Loucy (cell line): ENCODE data around the gene KATNAL2.
"Not testable (repeated sequence)": the region's sequence is repeated elsewhere in the genome, so short reads cannot be mapped to it uniquely, and the experiment has no call there.

Source experiments
- H2AFZ ChIP-seq: fragments of 200-600 bp; sonication (generic); 2 replicates; pipeline ENCODE4 v1.6.0; 2016; ENCODE audit warnings: antibody characterized with exemption, mild to moderate bottlenecking, low read length, moderate library complexity
- H3F3A ChIP-seq: fragments of 200-600 bp; 2 replicates; pipeline ENCODE4 v1.6.0; 2016; ENCODE audit warnings: antibody characterized with exemption, low read depth, mild to moderate bottlenecking
- H3K27me3 ChIP-seq: fragments of 200-600 bp; sonication (generic); 2 replicates; pipeline ENCODE4 v1.6.1; 2014; ENCODE audit warnings: low read length, mild to moderate bottlenecking; ENCODE audit not compliant: insufficient read depth, poor library complexity, severe bottlenecking
- H3K36me3 ChIP-seq: fragments of 200-600 bp; sonication (generic); 2 replicates; pipeline ENCODE4 v1.6.1; 2016; ENCODE audit warnings: low read length; ENCODE audit not compliant: insufficient read depth
- H3K4me1 ChIP-seq: fragments of 200-600 bp; sonication (generic); 2 replicates; pipeline ENCODE4 v1.5.1; 2014; ENCODE audit warnings: low read length, mild to moderate bottlenecking; ENCODE audit not compliant: insufficient read depth, poor library complexity, severe bottlenecking
- H3K4me2 ChIP-seq: fragments of 200-600 bp; sonication (generic); 2 replicates; pipeline ENCODE4 v1.6.0; 2014; ENCODE audit warnings: antibody characterized with exemption, low read length, low read depth, mild to moderate bottlenecking; ENCODE audit not compliant: poor library complexity, severe bottlenecking
- H3K4me3 ChIP-seq: fragments of 200-600 bp; sonication (generic); 2 replicates; pipeline ENCODE4 v1.5.1; 2014; ENCODE audit warnings: low read length, mild to moderate bottlenecking, mixed read lengths; ENCODE audit not compliant: poor library complexity, severe bottlenecking
- H3K79me2 ChIP-seq: fragments of 200-600 bp; sonication (generic); 2 replicates; pipeline ENCODE4 v1.6.1; 2014; ENCODE audit warnings: low read length; ENCODE audit not compliant: insufficient read depth
- H3K9ac ChIP-seq: fragments of 200-600 bp; sonication (generic); 2 replicates; pipeline ENCODE4 v1.6.0; 2014; ENCODE audit warnings: mild to moderate bottlenecking, low read depth, low read length, moderate library complexity; ENCODE audit not compliant: poor library complexity, severe bottlenecking
- H3K9me2 ChIP-seq: fragments of 200-600 bp; sonication (generic); replicated peaks from 2 replicates; pipeline ENCODE4 v1.6.1; 2016; ENCODE audit warnings: low read depth, low read length, mixed read lengths
- H3K9me3 ChIP-seq: fragments of 200-600 bp; sonication (generic); 2 replicates; pipeline ENCODE4 v1.6.1; 2014; ENCODE audit warnings: mild to moderate bottlenecking, antibody characterized with exemption, low read length, low read depth; ENCODE audit not compliant: insufficient read depth
- H4K20me1 ChIP-seq: fragments of 200-600 bp; sonication (generic); 2 replicates; pipeline ENCODE4 v1.6.0; 2014; ENCODE audit warnings: antibody characterized with exemption, low read length, mild to moderate bottlenecking; ENCODE audit not compliant: insufficient read depth, poor library complexity, severe bottlenecking
- EZH2phosphoT487 ChIP-seq: fragments of 200-600 bp; IDR thresholded peaks from 2 replicates; pipeline ENCODE4 v1.6.1; 2018; ENCODE audit warnings: antibody characterized with exemption, mild to moderate bottlenecking, moderate library complexity, borderline replicate concordance
- TF ChIP-seq, protein P1 (sequence below): fragments of 200-600 bp; sonication (generic); conservative IDR thresholded peaks from 2 replicates; pipeline ENCODE4 v1.5.1; 2014; ENCODE audit warnings: mild to moderate bottlenecking, antibody characterized with exemption, low read length

The KATNAL2 gene

DNA sequence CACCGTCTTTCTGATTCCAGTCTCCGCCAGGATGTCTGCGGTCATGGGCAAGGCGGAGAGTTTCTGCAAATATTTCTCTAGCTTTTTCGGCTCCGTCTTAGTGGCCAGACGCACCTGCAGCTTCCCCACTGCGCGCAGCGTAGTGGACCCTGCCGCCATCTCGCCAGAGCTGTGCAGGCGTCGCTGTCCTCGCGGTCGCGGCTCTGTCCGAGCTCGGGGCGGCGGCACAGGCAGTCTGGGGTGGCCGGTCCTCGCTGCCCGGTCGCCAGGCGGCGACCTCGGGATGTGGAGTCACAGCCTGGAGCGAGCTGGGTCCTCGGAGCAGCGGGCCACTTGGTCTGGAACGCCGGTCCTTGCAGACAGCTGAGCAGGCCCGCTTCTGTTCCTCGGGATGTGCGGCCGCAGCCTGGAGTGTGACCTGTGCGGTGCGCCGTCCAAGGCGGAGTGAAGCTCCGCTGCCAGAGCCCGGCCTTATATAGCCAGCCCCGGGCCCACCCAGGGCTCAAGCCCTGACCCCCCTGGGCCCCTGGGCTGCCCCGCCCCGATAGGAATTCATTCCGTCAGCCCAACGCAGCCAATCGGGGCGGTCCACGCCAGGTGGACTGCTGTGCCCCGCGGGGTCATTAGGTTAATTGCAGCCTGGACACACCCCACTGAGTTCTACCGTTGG lies 112.4 kb downstream of the KATNAL2 start:
- not testable (repeated sequence) for H3K4me1 ChIP-seq, H3K9me2 ChIP-seq, H3K27me3 ChIP-seq, H4K20me1 ChIP-seq, H3K4me3 ChIP-seq, H3K9ac ChIP-seq, H3K36me3 ChIP-seq, H3K4me2 ChIP-seq, H3F3A ChIP-seq, H3K79me2 ChIP-seq, H3K9me3 ChIP-seq, H2AFZ ChIP-seq

DNA sequence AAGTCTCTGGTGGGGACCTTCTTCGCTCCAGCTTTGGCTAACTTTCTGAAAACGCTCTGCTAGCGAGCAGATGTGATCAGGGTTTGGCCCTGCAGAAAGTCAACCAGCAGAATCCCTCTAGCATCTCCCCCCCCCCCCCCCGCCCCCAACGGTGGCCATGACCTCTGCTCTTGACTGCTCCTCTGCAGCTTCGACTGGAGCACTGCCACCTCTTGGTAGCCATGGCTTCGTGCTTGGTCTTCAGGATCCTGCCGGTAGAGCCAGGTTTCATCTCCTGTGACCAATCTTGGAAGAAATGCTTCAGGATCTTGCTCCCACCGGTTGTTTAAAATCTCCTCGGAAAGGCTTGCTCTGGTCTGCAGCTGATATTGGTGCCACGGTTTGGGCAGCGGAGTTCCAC lies 113.5 kb downstream of the KATNAL2 start:
- not testable (repeated sequence) for H3F3A ChIP-seq, H3K79me2 ChIP-seq, H3K4me1 ChIP-seq, H3K9ac ChIP-seq, H4K20me1 ChIP-seq, H3K4me3 ChIP-seq, H3K9me2 ChIP-seq, H3K9me3 ChIP-seq, H3K36me3 ChIP-seq, H3K4me2 ChIP-seq, H3K27me3 ChIP-seq, H2AFZ ChIP-seq

DNA sequence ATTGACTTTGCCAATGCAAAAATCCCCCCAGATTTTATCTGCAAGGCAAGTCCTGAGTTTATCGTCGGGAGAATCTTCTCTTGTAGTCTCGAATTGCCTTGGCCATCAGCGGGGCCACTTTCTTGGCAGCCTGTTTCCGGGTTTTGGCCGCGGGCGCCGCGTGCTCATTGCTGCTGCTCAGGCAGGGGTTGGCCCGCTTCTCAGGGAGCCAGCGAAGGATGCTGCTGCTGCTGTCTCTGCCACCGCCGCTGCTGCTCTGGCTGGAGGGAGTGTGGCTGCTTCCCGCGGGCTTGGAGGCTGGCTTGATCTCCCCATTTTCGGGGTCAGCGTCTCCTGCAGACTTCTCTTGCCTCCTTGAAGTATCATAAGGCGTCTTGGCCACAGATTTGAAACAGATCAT lies 115.5 kb downstream of the KATNAL2 start:
- no peaks in the 10 kb centered on the region for H3K36me3 ChIP-seq
- TF ChIP-seq, protein P1, sequence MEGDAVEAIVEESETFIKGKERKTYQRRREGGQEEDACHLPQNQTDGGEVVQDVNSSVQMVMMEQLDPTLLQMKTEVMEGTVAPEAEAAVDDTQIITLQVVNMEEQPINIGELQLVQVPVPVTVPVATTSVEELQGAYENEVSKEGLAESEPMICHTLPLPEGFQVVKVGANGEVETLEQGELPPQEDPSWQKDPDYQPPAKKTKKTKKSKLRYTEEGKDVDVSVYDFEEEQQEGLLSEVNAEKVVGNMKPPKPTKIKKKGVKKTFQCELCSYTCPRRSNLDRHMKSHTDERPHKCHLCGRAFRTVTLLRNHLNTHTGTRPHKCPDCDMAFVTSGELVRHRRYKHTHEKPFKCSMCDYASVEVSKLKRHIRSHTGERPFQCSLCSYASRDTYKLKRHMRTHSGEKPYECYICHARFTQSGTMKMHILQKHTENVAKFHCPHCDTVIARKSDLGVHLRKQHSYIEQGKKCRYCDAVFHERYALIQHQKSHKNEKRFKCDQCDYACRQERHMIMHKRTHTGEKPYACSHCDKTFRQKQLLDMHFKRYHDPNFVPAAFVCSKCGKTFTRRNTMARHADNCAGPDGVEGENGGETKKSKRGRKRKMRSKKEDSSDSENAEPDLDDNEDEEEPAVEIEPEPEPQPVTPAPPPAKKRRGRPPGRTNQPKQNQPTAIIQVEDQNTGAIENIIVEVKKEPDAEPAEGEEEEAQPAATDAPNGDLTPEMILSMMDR: no peak
- TF ChIP-seq EZH2phosphoT487: no peak
- no peak overlapping the region for H2AFZ ChIP-seq
- H4K20me1 ChIP-seq: no peaks in the 10 kb centered on the region
- H3K4me3 ChIP-seq: no peak overlapping the region
- no peak overlapping the region for H3K4me2 ChIP-seq
- H3K4me1 ChIP-seq: no peaks in the 10 kb centered on the region
- no peaks in the 10 kb centered on the region for H3F3A ChIP-seq
- H3K79me2 ChIP-seq: no peaks in the 10 kb centered on the region
- no peaks in the 10 kb centered on the region for H3K9me3 ChIP-seq
- H3K27me3 ChIP-seq: no peaks in the 10 kb centered on the region
- H3K9ac ChIP-seq: no peak overlapping the region
- H3K9me2 ChIP-seq: no peaks in the 10 kb centered on the region

DNA sequence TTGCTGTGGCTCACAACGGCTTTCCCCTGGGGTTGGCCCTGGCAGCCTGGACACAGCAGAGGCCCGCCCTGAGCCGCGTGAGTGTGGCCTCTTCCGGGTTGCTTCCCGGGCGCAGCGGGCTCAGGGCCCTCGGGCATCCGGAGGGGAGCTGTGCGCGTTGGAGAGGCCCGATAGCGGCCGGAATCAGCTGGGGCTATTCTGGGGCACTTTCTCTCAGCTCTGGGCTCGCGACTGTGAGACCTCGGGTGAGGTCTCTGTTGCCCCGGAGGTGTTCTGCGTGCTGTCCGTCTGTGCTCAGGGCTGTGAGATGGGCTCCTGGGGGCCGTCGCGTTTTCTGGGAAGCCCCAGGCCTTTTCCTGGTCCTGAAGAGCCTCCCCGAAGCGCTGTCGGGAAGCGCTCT lies 117.2 kb downstream of the KATNAL2 start:
- not testable (repeated sequence) for H3K36me3 ChIP-seq, H3K9ac ChIP-seq, H3K4me1 ChIP-seq, H3K9me3 ChIP-seq, H3K79me2 ChIP-seq, H3K9me2 ChIP-seq, H3K27me3 ChIP-seq, H3F3A ChIP-seq, H3K4me3 ChIP-seq, H4K20me1 ChIP-seq, H3K4me2 ChIP-seq, H2AFZ ChIP-seq
